DND-41 (cell line): Measurements from ENCODE around the gene RGS12.

Source experiments
- ATAC-seq: fragments of 200-7000 bp; cut with Tn5 transposase; 3 replicates; pipeline ENCODE4 v1.9.1; 2021; ENCODE audit warnings: low read depth; ENCODE audit not compliant: insufficient read depth
- DNase-seq: peaks from one replicate; pipeline ENCODE4 v3.0.0-alpha.2; 2020
- H2AFZ ChIP-seq: 2 replicates; pipeline ENCODE4 v1.6.0; 2012; ENCODE audit warnings: low read depth, low read length
- H3K27ac ChIP-seq: 2 replicates; pipeline ENCODE4 v1.5.1; 2012; ENCODE audit warnings: low read length, inconsistent platforms
- H3K27me3 ChIP-seq: fragments of 200-600 bp; sonication (generic); 2 replicates; pipeline ENCODE4 v1.6.0; 2012; ENCODE audit warnings: low read length, mild to moderate bottlenecking, inconsistent platforms; ENCODE audit not compliant: insufficient read depth, poor library complexity
- H3K36me3 ChIP-seq: 2 replicates; pipeline ENCODE4 v1.5.1; 2012; ENCODE audit warnings: low read length, inconsistent platforms; ENCODE audit not compliant: insufficient read depth
- H3K4me1 ChIP-seq: 2 replicates; pipeline ENCODE4 v1.5.1; 2012; ENCODE audit warnings: mild to moderate bottlenecking, low read length; ENCODE audit not compliant: insufficient read depth
- H3K4me2 ChIP-seq: 2 replicates; pipeline ENCODE4 v1.6.0; 2012; ENCODE audit warnings: mild to moderate bottlenecking, moderate library complexity, low read length, inconsistent platforms; ENCODE audit not compliant: insufficient read depth
- H3K4me3 ChIP-seq, 2 experiments: fragments of 200-600 bp in 1 of 2; shearing (Covaris generic) in 1 of 2; 2 replicates each; pipeline ENCODE4 v1.5.1; 2012 to 2016; ENCODE audit warnings: inconsistent platforms in 2 of 2, low read length in 2 of 2, mild to moderate bottlenecking in 2 of 2, low read depth in 1 of 2, moderate library complexity in 1 of 2
- H3K79me2 ChIP-seq: 2 replicates; pipeline ENCODE4 v1.6.0; 2012; ENCODE audit warnings: low read length, inconsistent platforms; ENCODE audit not compliant: insufficient read depth
- H3K9ac ChIP-seq: 2 replicates; pipeline ENCODE4 v1.6.0; 2012; ENCODE audit warnings: low read depth, mild to moderate bottlenecking, inconsistent platforms, low read length, moderate library complexity
- H3K9me3 ChIP-seq: 2 replicates; pipeline ENCODE4 v1.5.1; 2012; ENCODE audit warnings: low read length, moderate library complexity, mild to moderate bottlenecking, inconsistent platforms; ENCODE audit not compliant: insufficient read depth, severe bottlenecking
- H4K20me1 ChIP-seq: 2 replicates; pipeline ENCODE4 v1.6.0; 2012; ENCODE audit warnings: low read length; ENCODE audit not compliant: insufficient read depth
- CTCF ChIP-seq: IDR thresholded peaks from 2 replicates; pipeline ENCODE4 v1.5.1; 2012; ENCODE audit warnings: borderline replicate concordance, low read length, moderate library complexity, mild to moderate bottlenecking; ENCODE audit not compliant: poor library complexity, severe bottlenecking; ENCODE audit errors: extremely low read depth
- EZH2 ChIP-seq: IDR thresholded peaks from 3 replicates; pipeline ENCODE4 v1.6.1; 2012; ENCODE audit warnings: borderline replicate concordance, low read depth, mild to moderate bottlenecking, moderate library complexity, low read length, inconsistent platforms; ENCODE audit not compliant: severe bottlenecking

Gene RGS12

DNA sequence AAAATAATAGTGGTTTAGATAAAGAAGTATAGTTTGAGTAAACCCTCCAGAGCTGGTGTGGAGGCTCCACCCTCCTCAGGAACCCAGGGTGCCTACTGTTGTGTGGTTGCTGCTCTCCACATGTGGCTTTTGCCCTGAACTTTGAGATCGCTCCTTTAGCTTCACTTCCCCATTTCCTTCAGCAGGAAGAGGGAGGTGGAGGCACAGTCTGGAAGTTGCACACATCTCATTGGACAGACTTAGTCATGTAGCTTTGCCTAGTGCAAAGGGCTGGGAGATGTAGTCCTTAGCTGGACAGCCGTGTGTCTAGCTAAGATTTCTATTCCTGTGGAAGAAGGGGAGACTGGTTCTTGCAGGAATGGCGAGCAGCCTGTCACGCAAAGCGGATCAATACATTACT lies 37.9 kb downstream of the RGS12 start:
- Histone ChIP-seq H3K4me3 (no peak overlapping the region), H3K79me2 (no peaks in the 10 kb centered on the region), H3K9ac (no peak overlapping the region), H3K27me3 (no peaks in the 10 kb centered on the region), H3K4me1 (no peaks in the 10 kb centered on the region), H4K20me1 (peaks cover 29% of the 10 kb centered on the region), H3K4me2 (no peak overlapping the region), H3K36me3 (no peaks in the 10 kb centered on the region), H3K9me3 (no peaks in the 10 kb centered on the region), H3K27ac (no peak overlapping the region), H2AFZ (no peak overlapping the region)
- no peak for ATAC-seq
- no peak for TF ChIP-seq CTCF
- TF ChIP-seq EZH2, result no peak
- no peak for DNase-seq

DNA sequence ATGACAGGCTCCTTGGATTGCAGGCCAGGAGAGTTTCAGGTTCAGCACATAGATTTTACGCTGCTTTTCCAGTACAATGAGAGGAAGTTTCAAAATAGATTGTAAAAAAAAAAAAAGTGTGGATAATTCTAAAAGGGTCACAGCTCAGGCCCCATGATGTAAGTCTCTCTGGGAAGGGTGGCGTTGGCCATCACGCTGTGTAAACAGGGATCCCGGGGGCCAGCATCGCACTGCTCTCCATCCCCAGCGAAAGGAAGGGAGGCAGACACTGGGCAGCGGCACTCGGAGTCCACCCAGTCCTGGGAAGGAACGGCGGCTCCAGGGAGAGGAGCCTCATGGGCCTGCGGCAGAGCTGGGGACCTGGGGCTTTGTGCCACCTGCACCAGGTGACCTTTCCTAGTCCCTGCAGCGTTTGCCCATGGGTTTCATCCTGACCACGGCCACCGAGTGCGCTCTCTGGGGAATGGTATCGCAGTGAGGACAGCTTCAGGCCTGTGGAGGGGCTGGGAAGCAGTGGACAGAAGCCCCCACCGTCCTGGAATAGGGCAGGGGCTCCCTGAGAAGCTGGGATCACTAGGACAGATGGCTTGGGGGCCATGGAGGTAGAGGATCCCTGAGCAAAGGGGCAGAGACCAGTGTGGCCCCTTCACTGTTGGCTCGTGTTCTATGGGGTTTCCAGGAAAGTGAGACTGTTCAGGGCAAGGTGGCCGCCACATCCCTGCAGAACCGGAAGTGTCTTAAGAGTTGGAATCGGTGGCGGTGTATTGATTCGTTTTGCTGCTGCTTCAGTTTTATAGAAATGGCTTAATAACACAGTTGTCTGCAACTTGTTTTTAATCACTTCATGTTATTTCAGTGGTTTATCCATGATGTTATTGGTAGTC lies 38.9 kb downstream of the RGS12 start:
- TF ChIP-seq CTCF (no peak), EZH2 (no peak)
- Histone ChIP-seq H3K9ac (no peak overlapping the region), H4K20me1 (peaks cover 29% of the 10 kb centered on the region), H3K79me2 (no peaks in the 10 kb centered on the region), H3K27me3 (no peaks in the 10 kb centered on the region), H3K4me3 (no peak overlapping the region), H2AFZ (no peak overlapping the region), H3K4me2 (no peak overlapping the region), H3K4me1 (no peaks in the 10 kb centered on the region), H3K36me3 (no peaks in the 10 kb centered on the region), H3K9me3 (no peaks in the 10 kb centered on the region), H3K27ac (no peak overlapping the region)
- no peak for ATAC-seq
- no peak for DNase-seq

GRCh38 chr4:3332498-3332897 lies 39.7 kb downstream of the RGS12 start:
- no peaks in the 10 kb centered on the region for H3K79me2 ChIP-seq
- ATAC-seq (no peak), DNase-seq (no peak)

More at GRCh38 chr4:3332498-3332897, 39.7 kb downstream of the RGS12 start:
- no peaks in the 10 kb centered on the region for H3K4me1 ChIP-seq
- H3K4me3 ChIP-seq, result no peak overlapping the region
- no peaks in the 10 kb centered on the region for H3K36me3 ChIP-seq
- no peak overlapping the region for H2AFZ ChIP-seq
- peaks cover 29% of the 10 kb centered on the region for H4K20me1 ChIP-seq
- H3K27ac ChIP-seq, result no peak overlapping the region
- H3K9ac ChIP-seq, result no peak overlapping the region
- no peak overlapping the region for H3K4me2 ChIP-seq
- no peaks in the 10 kb centered on the region for H3K27me3 ChIP-seq
- H3K9me3 ChIP-seq, result no peaks in the 10 kb centered on the region
- TF ChIP-seq EZH2, result no peak
- no peak for TF ChIP-seq CTCF
